Endothelial cell (in vitro differentiated cells): ENCODE measurements around the gene STOML2. TPM values are rescaled to one million over a fixed set of nuclear protein-coding genes. Genes with fewer than 3 reads are reported as not detected.
A peak's percentile ranks its signal among the peaks of the same experiment; 100 is the strongest.

Experiments used
- DNase-seq: peaks from one replicate; pipeline ENCODE4 v3.0.0; 2021; ENCODE audit warnings: low spot score
- H3K27ac Mint-ChIP-seq: one replicate; pipeline ENCODE4 v1.8.0; 2021; ENCODE audit warnings: mixed read lengths, inconsistent platforms; ENCODE audit not compliant: unreplicated experiment
- H3K27me3 Mint-ChIP-seq: one replicate; pipeline ENCODE4 v1.8.0; 2021; ENCODE audit warnings: mild to moderate bottlenecking, moderate library complexity, mixed read lengths, inconsistent platforms; ENCODE audit not compliant: unreplicated experiment
- H3K36me3 Mint-ChIP-seq: one replicate; pipeline ENCODE4 v1.8.0; 2021; ENCODE audit warnings: mild to moderate bottlenecking, low read depth, mixed read lengths, inconsistent platforms; ENCODE audit not compliant: unreplicated experiment
- H3K4me1 Mint-ChIP-seq: one replicate; pipeline ENCODE4 v1.8.0; 2021; ENCODE audit warnings: mild to moderate bottlenecking, mixed read lengths, inconsistent platforms; ENCODE audit not compliant: unreplicated experiment
- H3K4me3 Mint-ChIP-seq: one replicate; pipeline ENCODE4 v1.8.0; 2021; ENCODE audit warnings: mild to moderate bottlenecking, mixed read lengths, inconsistent platforms; ENCODE audit not compliant: unreplicated experiment
- H3K9me3 Mint-ChIP-seq: one replicate; pipeline ENCODE4 v1.8.0; 2021; ENCODE audit warnings: mixed read lengths, inconsistent platforms; ENCODE audit not compliant: unreplicated experiment
- CTCF ChIP-seq: fragments of 200-600 bp; sonication (generic); IDR thresholded peaks from one replicate; pipeline ENCODE4 v1.5.0; 2021; ENCODE audit warnings: antibody characterized with exemption; ENCODE audit not compliant: unreplicated experiment
- total RNA-seq: library from RNA; stranded (reverse); fragmentation: NEBNext Ultra II Directional; extraction: Animal tissue kit (Norgen Biotek cat#: 25700); gene quantifications from one replicate; pipeline ENCODE4 v1.2.1, GENCODE V29; 2021; ENCODE audit not compliant: unreplicated experiment

STOML2 gene
- total RNA-seq, 1 donor from 2014 or later: 108 TPM

- Mint-ChIP-seq H3K36me3 (peaks cover 3% of the 10 kb centered on the region), H3K9me3 (no peaks in the 10 kb centered on the region), H3K27me3 (peaks cover 9% of the 10 kb centered on the region), H3K4me3 (peak within 1 kb of the TSS; percentile 96), H3K27ac (peak within 1 kb of the TSS; percentile 87), H3K4me1 (peaks cover 17% of the 10 kb centered on the region)
- peak; percentile 85 for DNase-seq
- TF ChIP-seq CTCF: no peak
These were observed 23.2 kb downstream of the STOML2 start, which contains the start of gene FANCG for GRCh38 chr9:35079426-35080341. Gene FANCG (minus strand): TSS chr9:35079942. CDS start chr9:35079524, 418 bp downstream.

GRCh38 chr9:35079041-35079425 lies 23.9 kb downstream of the STOML2 start:
- Mint-ChIP-seq H3K27ac (peak overlapping the region; percentile 36), H3K4me1 (peaks cover 17% of the 10 kb centered on the region), H3K36me3 (peaks cover 3% of the 10 kb centered on the region), H3K4me3 (peak overlapping the region; percentile 96), H3K9me3 (no peaks in the 10 kb centered on the region), H3K27me3 (peaks cover 9% of the 10 kb centered on the region)
- TF ChIP-seq CTCF: no peak
- DNase-seq: no peak

DNA sequence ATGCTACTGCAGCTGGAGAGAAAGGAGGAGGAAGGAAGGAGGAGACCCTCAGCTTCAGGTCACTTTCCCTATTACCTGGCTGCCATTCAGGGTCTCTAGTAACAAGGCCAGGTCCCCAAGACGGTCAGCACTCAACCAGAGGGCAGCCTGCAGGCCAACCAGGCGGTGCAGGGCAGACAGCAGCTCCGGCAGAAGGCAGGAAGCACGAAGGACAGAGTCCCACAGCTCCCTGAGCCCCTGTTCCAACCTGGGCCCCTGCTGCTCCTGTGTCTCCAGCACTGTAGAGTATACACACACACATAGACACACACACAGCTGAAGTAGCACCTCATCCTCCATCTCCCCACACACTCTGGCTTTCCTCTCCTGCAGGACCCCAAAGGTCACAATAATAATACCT lies 24.9 kb downstream of the STOML2 start:
- TF ChIP-seq CTCF: no peak
- H3K27me3 Mint-ChIP-seq: peaks cover 9% of the 10 kb centered on the region
- no peak for DNase-seq
- H3K36me3 Mint-ChIP-seq: peaks cover 9% of the 10 kb centered on the region
- H3K4me1 Mint-ChIP-seq: peaks cover 18% of the 10 kb centered on the region
- H3K4me3 Mint-ChIP-seq: peak overlapping the region; percentile 96
- H3K27ac Mint-ChIP-seq: peak overlapping the region; percentile 57
- no peaks in the 10 kb centered on the region for H3K9me3 Mint-ChIP-seq

DNA sequence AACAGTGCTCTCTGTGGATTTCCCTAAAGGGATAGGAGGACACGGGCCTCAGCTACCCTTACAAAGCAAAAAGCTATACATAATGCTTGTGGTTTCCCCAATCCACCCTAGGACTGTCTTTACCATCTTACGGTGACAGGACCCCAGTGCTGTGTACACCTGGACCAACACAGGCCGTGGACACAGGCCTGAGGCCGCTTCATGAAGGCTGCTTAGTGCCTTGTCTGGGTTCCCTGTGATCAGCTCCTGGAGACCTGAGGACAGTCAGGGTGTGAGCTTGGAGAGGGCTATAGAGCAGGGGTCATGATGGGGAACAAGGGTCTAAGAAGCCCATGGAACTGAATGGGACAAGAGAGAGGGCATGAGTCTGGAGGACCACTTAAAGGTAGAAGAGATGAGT lies 26.1 kb downstream of the STOML2 start:
- H3K4me3 Mint-ChIP-seq: no peak overlapping the region
- no peak for DNase-seq
- H3K9me3 Mint-ChIP-seq: no peaks in the 10 kb centered on the region
- H3K27me3 Mint-ChIP-seq: peaks cover 17% of the 10 kb centered on the region
- no peak for TF ChIP-seq CTCF
- H3K4me1 Mint-ChIP-seq: peaks cover 19% of the 10 kb centered on the region
- H3K27ac Mint-ChIP-seq: no peak overlapping the region
- peaks cover 9% of the 10 kb centered on the region for H3K36me3 Mint-ChIP-seq

- Mint-ChIP-seq H3K4me1 (peaks cover 30% of the 10 kb centered on the region), H3K36me3 (peaks cover 13% of the 10 kb centered on the region), H3K9me3 (no peaks in the 10 kb centered on the region), H3K4me3 (no peak overlapping the region), H3K27me3 (peaks cover 22% of the 10 kb centered on the region), H3K27ac (no peak overlapping the region)
- no peak for DNase-seq
- TF ChIP-seq CTCF: no peak
These were observed 27.6 kb downstream of the STOML2 start for GRCh38 chr9:35075358-35075757.
